Panc1 (cell line): ENCODE results near the gene CCDC185. TPM values are rescaled to one million over a fixed set of nuclear protein-coding genes. Genes with fewer than 3 reads are reported as not detected.

Source experiments
- ATAC-seq: fragments of 200-7000 bp; cut with Tn5 transposase; 2 replicates; pipeline ENCODE4 v1.9.1; 2020; ENCODE audit warnings: mild to moderate bottlenecking, moderate library complexity
- BruUV-seq: library from RNA; stranded (reverse); fragments of 400-500 nt; replicated peaks from 2 replicates; lab custom pipeline; 2021; lab: Mats Ljungman, UMichigan
- CTCF ChIA-PET: fragments of 300-600 bp; sonication (Branson Sonifier 250); formaldehyde crosslinking; loops from one replicate; lab custom pipeline; 2022; ENCODE audit warnings: antibody characterized with exemption; lab: Charles Lee
- POLR2A ChIA-PET: fragments of 300-600 bp; sonication (Branson Sonifier 250); formaldehyde crosslinking; loops from one replicate; lab custom pipeline; 2022; ENCODE audit warnings: antibody characterized with exemption; lab: Charles Lee
- DNase-seq: peaks from one replicate; pipeline ENCODE4 v3.0.0-alpha.2; 2010; ENCODE audit warnings: low read depth, low spot score
- H3K27ac ChIP-seq: 2 replicates; pipeline ENCODE4 v1.5.1; 2011; ENCODE audit warnings: mild to moderate bottlenecking, low read length, inconsistent platforms
- H3K27me3 ChIP-seq: fragments of 200-500 bp; sonication (Bioruptor generic); 2 replicates; pipeline ENCODE4 v1.6.0; 2014; ENCODE audit warnings: low read length, inconsistent platforms; ENCODE audit not compliant: control insufficient read depth, insufficient read depth
- H3K36me3 ChIP-seq: fragments of 200-500 bp; sonication (Bioruptor generic); 2 replicates; pipeline ENCODE4 v1.5.1; 2014; ENCODE audit warnings: inconsistent platforms, mild to moderate bottlenecking, low read length, moderate library complexity; ENCODE audit not compliant: control insufficient read depth, insufficient read depth
- H3K4me1 ChIP-seq: 2 replicates; pipeline ENCODE4 v1.5.1; 2011; ENCODE audit warnings: inconsistent platforms, mild to moderate bottlenecking, low read length, moderate library complexity; ENCODE audit not compliant: control insufficient read depth, insufficient read depth
- H3K4me3 ChIP-seq, 2 experiments: 2 replicates each; pipeline ENCODE4 v1.5.1; 2011 to 2012; ENCODE audit warnings: low read depth in 2 of 2, low read length in 2 of 2, mild to moderate bottlenecking in 2 of 2, inconsistent platforms in 1 of 2, moderate library complexity in 1 of 2
- H3K9me3 ChIP-seq: fragments of 200-500 bp; sonication (Bioruptor generic); 2 replicates; pipeline ENCODE4 v1.5.1; 2014; ENCODE audit warnings: low read depth, mild to moderate bottlenecking, inconsistent platforms, low read length, moderate library complexity; ENCODE audit not compliant: control insufficient read depth, insufficient read depth
- POLR2AphosphoS5 ChIP-seq: IDR thresholded peaks from 2 replicates; pipeline ENCODE4 v1.6.1; 2012; ENCODE audit warnings: mild to moderate bottlenecking, low read depth, low read length, moderate library complexity
- REST ChIP-seq, 2 experiments: IDR thresholded peaks; 2 replicates each; pipeline ENCODE4 v1.6.1; 2011 to 2012; ENCODE audit warnings: low read depth in 2 of 2, control low read depth in 1 of 2, low read length in 1 of 2, mild to moderate bottlenecking in 1 of 2, moderate library complexity in 1 of 2; ENCODE audit not compliant: insufficient read depth in 1 of 2
- SIN3A ChIP-seq: IDR thresholded peaks from 2 replicates; pipeline ENCODE4 v1.6.1; 2012; ENCODE audit warnings: low read depth, mild to moderate bottlenecking, low read length, moderate library complexity, borderline replicate concordance; ENCODE audit not compliant: insufficient read depth
- TCF7L2 ChIP-seq: IDR thresholded peaks from 2 replicates; pipeline ENCODE4 v1.6.1; 2011; ENCODE audit warnings: mild to moderate bottlenecking, low read depth, low read length, inconsistent platforms
- in situ Hi-C: cut with HindIII; loops from 2 replicates; pipeline ENCODE4 v1.10.0; 2016; ENCODE audit warnings: low sequenced_read_pairs, low pct_unique_long_range_greater_than_20kb
- intact Hi-C: fragments of 100-400 bp; cut with micrococcal nuclease; formaldehyde crosslinking; loops from one replicate; pipeline ENCODE4 v1.10.0; 2022; ENCODE audit not compliant: unreplicated experiment
- total RNA-seq: library from RNA; stranded (reverse); gene quantifications from one replicate; pipeline ENCODE4 v1.2.1, GENCODE V29; 2021; ENCODE audit not compliant: unreplicated experiment
- TF ChIP-seq, protein P1 (sequence below): fragments of 450-650 bp; IDR thresholded peaks from 2 replicates; pipeline ENCODE4 v1.5.1; 2017; ENCODE audit warnings: mild to moderate bottlenecking

CCDC185 gene
- total RNA-seq, 1 experiment from 2014 or later = not detected

GRCh38 chr1:223374064-223374610, 19.1 kb upstream of the CCDC185 start:
- intact Hi-C loops = no loop called here
- ChIA-PET POLR2A (no interaction called here), CTCF (no interaction called here)
- H3K4me1 ChIP-seq = no peaks in the 10 kb centered on the region
- H3K27me3 ChIP-seq = peaks cover 4% of the 10 kb centered on the region
- BruUV-seq = no TSS peak
- no peaks in the 10 kb centered on the region for H3K36me3 ChIP-seq
- H3K4me3 ChIP-seq = no peak overlapping the region
- no peak for DNase-seq
- in situ Hi-C loops = no loop called here
- H3K27ac ChIP-seq = no peak overlapping the region
- no peak for ATAC-seq
- TF ChIP-seq, protein P1, sequence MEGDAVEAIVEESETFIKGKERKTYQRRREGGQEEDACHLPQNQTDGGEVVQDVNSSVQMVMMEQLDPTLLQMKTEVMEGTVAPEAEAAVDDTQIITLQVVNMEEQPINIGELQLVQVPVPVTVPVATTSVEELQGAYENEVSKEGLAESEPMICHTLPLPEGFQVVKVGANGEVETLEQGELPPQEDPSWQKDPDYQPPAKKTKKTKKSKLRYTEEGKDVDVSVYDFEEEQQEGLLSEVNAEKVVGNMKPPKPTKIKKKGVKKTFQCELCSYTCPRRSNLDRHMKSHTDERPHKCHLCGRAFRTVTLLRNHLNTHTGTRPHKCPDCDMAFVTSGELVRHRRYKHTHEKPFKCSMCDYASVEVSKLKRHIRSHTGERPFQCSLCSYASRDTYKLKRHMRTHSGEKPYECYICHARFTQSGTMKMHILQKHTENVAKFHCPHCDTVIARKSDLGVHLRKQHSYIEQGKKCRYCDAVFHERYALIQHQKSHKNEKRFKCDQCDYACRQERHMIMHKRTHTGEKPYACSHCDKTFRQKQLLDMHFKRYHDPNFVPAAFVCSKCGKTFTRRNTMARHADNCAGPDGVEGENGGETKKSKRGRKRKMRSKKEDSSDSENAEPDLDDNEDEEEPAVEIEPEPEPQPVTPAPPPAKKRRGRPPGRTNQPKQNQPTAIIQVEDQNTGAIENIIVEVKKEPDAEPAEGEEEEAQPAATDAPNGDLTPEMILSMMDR = no peak; the same call in 1 of the 2 replicates
- no peak for TF ChIP-seq SIN3A
- TF ChIP-seq REST (IDR thresholded peaks at IDR 0.05; ENCODE audit: insufficient read depth in 1 of 2, low read depth in 2 of 2, low read length in 1 of 2) = no peak
- no peak for TF ChIP-seq TCF7L2
- TF ChIP-seq POLR2AphosphoS5 = no peak
- H3K9me3 ChIP-seq = 0 out of 2 replicates have a peak, but pooled peaks cover 4% of the 10 kb centered on the region

DNA sequence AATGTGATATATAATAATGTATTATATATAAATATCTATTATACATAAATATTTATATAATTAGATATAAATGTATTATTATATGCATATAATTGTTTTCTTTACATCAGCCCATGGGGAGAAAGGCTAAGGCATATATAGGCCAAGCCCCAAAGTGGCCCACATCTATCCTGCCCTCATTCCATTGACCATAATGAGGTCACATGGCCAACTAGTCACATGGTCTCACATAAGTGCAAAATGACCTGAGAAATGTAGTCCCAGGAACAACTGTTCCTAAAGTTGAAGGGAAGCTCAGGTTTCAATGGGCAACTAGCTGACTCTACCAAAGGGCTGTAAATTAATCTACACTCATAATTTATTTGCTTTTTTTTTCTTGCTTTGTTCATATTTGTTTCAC, 14.5 kb upstream of the CCDC185 start:
- BruUV-seq = no TSS peak
- H3K4me3 ChIP-seq = no peak overlapping the region
- no peak for DNase-seq
- in situ Hi-C loops (no loop called here), intact Hi-C loops (no loop called here)
- no peak for TF ChIP-seq TCF7L2
- TF ChIP-seq, protein P1 = no peak
- no peak for TF ChIP-seq SIN3A
- TF ChIP-seq REST (IDR thresholded peaks at IDR 0.05; ENCODE audit: insufficient read depth in 1 of 2, low read depth in 2 of 2, low read length in 1 of 2) = no peak
- no peak for TF ChIP-seq POLR2AphosphoS5
- H3K27me3 ChIP-seq = peaks cover 6% of the 10 kb centered on the region; the same call in 1 of the 2 replicates
- ChIA-PET CTCF (no interaction called here), POLR2A (no interaction called here)
- H3K27ac ChIP-seq = no peak overlapping the region
- ATAC-seq = no peak
- 0 out of 2 replicates have a peak, but pooled peaks cover 4% of the 10 kb centered on the region for H3K9me3 ChIP-seq
- H3K36me3 ChIP-seq = no peaks in the 10 kb centered on the region
- no peaks in the 10 kb centered on the region for H3K4me1 ChIP-seq
